ENCODE data around the gene LRRC38.

DNA sequence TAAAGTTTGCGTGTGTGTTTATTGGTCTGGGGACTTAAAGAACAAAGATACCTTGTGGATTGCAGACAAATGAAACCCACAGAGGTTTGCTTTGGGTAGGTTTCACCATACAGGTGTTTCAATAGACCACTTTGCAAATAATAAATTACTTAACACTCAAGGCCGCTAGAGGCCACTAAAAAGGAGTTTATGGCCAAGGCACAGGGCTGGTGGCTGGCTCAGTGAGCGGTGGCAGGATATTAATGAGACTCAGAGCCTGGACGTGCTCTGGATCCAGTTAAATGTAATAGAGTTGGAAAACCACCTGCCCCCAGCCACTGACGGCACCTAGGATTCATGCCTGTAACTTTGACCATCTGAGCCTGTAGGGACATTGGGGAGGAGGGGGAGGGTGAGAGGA, 44.5 kb downstream of the LRRC38 start:
- TF ChIP-seq, protein P1, sequence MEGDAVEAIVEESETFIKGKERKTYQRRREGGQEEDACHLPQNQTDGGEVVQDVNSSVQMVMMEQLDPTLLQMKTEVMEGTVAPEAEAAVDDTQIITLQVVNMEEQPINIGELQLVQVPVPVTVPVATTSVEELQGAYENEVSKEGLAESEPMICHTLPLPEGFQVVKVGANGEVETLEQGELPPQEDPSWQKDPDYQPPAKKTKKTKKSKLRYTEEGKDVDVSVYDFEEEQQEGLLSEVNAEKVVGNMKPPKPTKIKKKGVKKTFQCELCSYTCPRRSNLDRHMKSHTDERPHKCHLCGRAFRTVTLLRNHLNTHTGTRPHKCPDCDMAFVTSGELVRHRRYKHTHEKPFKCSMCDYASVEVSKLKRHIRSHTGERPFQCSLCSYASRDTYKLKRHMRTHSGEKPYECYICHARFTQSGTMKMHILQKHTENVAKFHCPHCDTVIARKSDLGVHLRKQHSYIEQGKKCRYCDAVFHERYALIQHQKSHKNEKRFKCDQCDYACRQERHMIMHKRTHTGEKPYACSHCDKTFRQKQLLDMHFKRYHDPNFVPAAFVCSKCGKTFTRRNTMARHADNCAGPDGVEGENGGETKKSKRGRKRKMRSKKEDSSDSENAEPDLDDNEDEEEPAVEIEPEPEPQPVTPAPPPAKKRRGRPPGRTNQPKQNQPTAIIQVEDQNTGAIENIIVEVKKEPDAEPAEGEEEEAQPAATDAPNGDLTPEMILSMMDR (IDR thresholded peaks at IDR 0.05; ENCODE audit: low read depth, low read length), result peak; percentile 17
- TF ChIP-seq, protein P2, sequence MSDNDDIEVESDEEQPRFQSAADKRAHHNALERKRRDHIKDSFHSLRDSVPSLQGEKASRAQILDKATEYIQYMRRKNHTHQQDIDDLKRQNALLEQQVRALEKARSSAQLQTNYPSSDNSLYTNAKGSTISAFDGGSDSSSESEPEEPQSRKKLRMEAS (IDR thresholded peaks at IDR 0.05; ENCODE audit: low read depth, low read length), result no peak
- TF ChIP-seq POLR2A (IDR thresholded peaks at IDR 0.05; ENCODE audit: extremely low read depth, insufficient read length), result no peak
